Rectal smooth muscle tissue (tissue), 1 donor: ENCODE data around the gene VAV3.

Experiments
- H3K27ac ChIP-seq: one replicate; pipeline ENCODE4 v1.7.0; 2013; ENCODE audit warnings: low read depth, low read length, inconsistent platforms
- H3K27me3 ChIP-seq: one replicate; pipeline ENCODE4 v1.7.0; 2013; ENCODE audit warnings: low read length; ENCODE audit not compliant: control insufficient read depth, insufficient read depth
- H3K36me3 ChIP-seq: one replicate; pipeline ENCODE4 v1.7.0; 2013; ENCODE audit warnings: low read length; ENCODE audit not compliant: control insufficient read depth, insufficient read depth
- H3K4me1 ChIP-seq: one replicate; pipeline ENCODE4 v1.7.0; 2013; ENCODE audit warnings: low read length; ENCODE audit not compliant: control insufficient read depth, insufficient read depth
- H3K4me3 ChIP-seq: one replicate; pipeline ENCODE4 v1.7.0; 2013; ENCODE audit warnings: low read length
- H3K9ac ChIP-seq: one replicate; pipeline ENCODE4 v1.7.0; 2013; ENCODE audit warnings: low read length

Gene VAV3

DNA sequence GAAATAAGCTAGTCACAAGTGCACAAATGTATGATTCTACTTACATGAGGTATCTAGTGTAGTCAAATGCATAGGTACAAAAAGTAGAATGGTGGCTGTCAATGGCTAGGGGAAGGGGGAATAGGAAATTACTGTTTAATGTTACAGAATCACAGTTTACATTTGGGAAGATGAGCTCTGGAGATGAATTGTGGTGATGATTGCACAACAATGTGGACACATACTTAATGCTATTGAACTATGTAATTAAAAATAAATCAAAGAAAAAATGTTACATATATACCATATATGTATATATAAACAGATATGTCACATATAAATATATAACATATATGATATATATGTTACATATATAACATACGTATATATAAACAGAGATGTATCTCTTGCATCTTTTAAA lies 39.4 kb downstream of the VAV3 start:
- Histone ChIP-seq H3K27ac (no peak overlapping the region), H3K4me3 (no peak overlapping the region), H3K4me1 (no peaks in the 10 kb centered on the region), H3K9ac (no peak overlapping the region), H3K36me3 (no peaks in the 10 kb centered on the region), H3K27me3 (no peaks in the 10 kb centered on the region)

DNA sequence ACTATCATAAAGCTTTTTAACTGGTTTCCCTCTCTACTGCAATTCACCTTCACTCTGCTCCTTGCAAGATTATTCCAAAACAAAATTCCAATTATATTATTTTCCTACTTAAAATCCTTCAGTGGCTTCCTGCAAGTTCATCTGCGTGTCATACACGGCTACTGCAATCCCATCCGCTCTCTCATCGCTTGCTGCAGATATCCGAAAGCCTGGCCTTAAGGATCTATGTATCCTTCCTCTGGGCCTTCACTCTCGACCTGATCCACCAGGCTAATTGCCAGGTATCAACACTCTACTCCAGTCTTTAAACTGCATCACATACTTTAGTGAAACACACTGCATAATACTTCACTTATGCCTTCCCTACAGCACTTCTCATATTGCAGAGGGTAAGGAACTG lies 44.0 kb downstream of the VAV3 start:
- no peak overlapping the region for H3K27ac ChIP-seq
- H3K36me3 ChIP-seq: no peaks in the 10 kb centered on the region
- no peak overlapping the region for H3K4me3 ChIP-seq
- no peak overlapping the region for H3K9ac ChIP-seq
- no peaks in the 10 kb centered on the region for H3K27me3 ChIP-seq
- no peaks in the 10 kb centered on the region for H3K4me1 ChIP-seq

DNA sequence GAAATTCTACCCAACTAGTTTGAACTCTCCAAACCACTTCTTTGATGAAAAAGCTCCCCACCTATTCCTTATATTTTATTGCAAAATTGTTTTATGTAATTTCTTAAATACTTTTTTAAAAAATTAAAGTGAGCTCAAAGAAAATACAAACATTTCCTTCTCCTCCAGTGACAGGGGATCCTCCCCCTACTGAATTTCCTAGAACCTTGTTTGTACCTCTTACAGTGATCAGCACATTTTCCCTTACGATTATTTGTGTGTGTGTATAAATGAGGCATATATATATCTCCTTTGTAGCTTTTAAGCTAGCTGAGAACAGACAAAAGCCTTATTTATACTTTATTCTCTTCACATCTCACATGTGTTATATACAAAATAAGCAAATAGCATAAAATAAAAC lies 44.4 kb downstream of the VAV3 start:
- no peak overlapping the region for H3K27ac ChIP-seq
- H3K36me3 ChIP-seq: no peaks in the 10 kb centered on the region
- H3K4me1 ChIP-seq: no peaks in the 10 kb centered on the region
- H3K27me3 ChIP-seq: no peaks in the 10 kb centered on the region
- no peak overlapping the region for H3K9ac ChIP-seq
- no peak overlapping the region for H3K4me3 ChIP-seq

DNA sequence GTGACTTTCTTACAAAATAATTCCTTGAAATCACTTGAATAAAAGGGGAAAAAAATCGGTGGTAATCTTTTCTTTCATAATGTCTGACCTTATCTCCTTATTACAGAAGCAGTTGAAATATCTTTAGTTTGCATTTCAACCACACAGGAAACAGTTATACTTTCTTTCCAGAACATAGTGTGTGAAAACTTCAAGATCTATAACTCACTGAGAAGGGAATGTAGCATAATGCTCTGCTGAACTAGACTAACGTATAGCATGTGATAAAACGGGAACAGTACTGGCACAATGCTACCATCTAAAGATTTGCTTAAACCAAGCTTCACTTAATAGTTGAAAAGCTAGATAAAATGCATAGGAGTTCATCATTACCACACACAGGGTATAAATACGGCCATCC lies 45.0 kb downstream of the VAV3 start:
- no peaks in the 10 kb centered on the region for H3K4me1 ChIP-seq
- no peak overlapping the region for H3K27ac ChIP-seq
- H3K4me3 ChIP-seq: no peak overlapping the region
- H3K27me3 ChIP-seq: no peaks in the 10 kb centered on the region
- H3K36me3 ChIP-seq: no peaks in the 10 kb centered on the region
- H3K9ac ChIP-seq: no peak overlapping the region

DNA sequence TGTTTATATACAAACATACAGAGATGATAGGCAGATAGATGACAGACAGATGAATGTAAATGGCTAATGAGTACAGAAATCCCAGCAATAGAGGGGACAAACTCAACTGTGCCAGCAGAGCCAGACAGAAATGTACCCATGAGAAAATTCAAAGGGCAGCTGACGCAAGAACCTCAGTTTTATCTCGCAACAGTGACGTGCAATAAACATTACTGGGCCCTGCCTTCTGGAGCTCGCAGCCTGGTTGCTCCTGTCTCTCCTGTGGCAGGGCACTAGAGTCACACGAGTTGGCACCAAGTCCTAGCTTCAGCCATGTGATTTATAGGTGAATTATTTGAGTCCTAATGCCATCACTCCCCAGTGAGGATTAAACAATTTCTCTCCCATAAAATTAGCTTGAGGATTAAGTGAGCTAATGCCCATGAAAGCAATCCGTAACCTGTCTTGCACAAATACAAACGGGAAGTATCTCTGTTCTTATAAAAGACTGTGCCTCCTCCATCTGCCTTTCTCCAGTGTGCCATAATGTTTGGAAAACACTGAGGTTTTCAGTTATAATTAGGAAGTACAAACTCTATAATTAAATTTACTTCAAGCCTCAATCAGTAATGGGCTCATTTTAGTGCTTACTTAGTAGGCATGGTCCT lies 50.7 kb downstream of the VAV3 start:
- no peaks in the 10 kb centered on the region for H3K4me1 ChIP-seq
- no peaks in the 10 kb centered on the region for H3K36me3 ChIP-seq
- H3K27me3 ChIP-seq: no peaks in the 10 kb centered on the region
- no peak overlapping the region for H3K4me3 ChIP-seq
- H3K27ac ChIP-seq: no peak overlapping the region
- H3K9ac ChIP-seq: no peak overlapping the region

DNA sequence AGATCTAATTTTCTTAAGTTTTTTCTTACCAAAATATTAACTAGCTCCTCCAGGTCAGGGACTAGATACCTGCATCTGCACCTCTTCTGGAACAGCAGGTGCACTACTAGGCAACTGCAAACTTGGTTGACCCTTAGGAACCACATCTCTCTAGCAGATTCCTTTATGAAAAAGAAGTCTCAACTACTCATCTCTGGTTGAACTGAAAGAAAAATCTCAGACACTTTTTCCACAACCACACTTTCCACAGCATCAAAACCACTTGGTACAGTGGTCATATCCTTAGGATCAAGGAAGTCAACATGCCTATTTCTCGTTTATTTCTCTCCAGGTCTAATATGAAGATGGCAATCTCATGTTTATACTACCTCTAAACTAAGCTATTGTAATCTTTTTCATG lies 52.3 kb downstream of the VAV3 start:
- H3K27ac ChIP-seq: no peak overlapping the region
- no peaks in the 10 kb centered on the region for H3K4me1 ChIP-seq
- H3K4me3 ChIP-seq: no peak overlapping the region
- H3K27me3 ChIP-seq: no peaks in the 10 kb centered on the region
- no peak overlapping the region for H3K9ac ChIP-seq
- H3K36me3 ChIP-seq: no peaks in the 10 kb centered on the region

DNA sequence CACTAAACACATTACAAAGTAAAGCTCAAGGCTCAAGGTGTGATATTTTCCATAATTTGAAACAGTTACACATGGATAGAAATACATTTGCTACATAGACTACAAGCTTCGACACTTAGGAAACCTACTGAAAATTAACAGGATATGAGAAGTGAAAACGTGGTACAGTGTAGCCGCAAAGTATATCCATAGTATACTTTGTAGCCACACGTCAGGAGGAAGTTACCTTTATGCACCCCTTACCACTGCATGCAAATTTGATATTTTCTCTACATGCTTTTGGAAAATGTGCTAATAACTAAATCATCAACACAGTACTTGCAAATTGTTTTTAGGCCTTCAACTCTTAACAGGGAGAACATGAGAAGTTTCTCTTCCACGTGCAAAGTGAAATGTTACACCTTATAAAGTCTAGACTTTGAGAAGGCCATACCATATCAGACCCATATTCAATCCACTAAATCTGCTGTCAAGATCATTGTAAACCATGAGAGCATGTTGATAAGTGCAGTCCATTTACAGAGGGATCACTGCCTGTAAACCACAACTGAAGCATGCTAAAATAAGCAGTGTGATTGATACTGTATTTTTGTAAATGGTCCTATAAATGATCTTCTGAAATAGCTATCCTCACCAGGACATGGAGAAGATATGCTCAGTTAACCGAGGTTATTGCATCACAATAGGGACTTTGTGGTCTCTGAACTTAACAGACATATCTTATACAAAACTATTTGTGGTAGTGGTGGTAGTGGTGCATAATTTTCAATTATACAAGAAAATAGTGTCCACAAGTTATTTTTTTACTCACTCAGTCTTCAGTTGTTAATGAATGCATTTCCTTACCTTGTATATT lies 64.7 kb downstream of the VAV3 start:
- H3K27ac ChIP-seq: no peak overlapping the region
- no peak overlapping the region for H3K4me3 ChIP-seq
- H3K4me1 ChIP-seq: no peaks in the 10 kb centered on the region
- no peak overlapping the region for H3K9ac ChIP-seq
- no peaks in the 10 kb centered on the region for H3K36me3 ChIP-seq
- no peaks in the 10 kb centered on the region for H3K27me3 ChIP-seq

DNA sequence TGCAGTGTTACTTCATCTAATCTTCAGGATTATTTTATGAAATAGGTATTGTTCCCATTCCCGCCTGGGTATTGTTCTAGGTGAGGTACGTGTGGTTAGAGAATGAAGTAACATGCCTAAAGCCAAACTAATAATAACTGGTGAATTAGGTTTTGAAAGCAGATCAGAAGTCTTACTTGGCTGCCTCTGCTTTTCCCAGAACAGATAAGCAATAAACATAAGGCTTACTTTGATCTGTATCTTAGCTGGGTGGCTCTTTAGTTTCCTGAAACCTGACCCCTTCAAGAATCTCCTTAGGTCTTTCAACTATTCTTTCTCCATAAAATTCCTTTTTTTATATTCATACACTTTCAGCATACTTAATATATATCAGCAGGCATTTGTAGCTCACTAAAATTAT lies 65.3 kb downstream of the VAV3 start:
- Histone ChIP-seq H3K27me3 (no peaks in the 10 kb centered on the region), H3K36me3 (no peaks in the 10 kb centered on the region), H3K4me1 (no peaks in the 10 kb centered on the region), H3K27ac (no peak overlapping the region), H3K9ac (no peak overlapping the region), H3K4me3 (no peak overlapping the region)

DNA sequence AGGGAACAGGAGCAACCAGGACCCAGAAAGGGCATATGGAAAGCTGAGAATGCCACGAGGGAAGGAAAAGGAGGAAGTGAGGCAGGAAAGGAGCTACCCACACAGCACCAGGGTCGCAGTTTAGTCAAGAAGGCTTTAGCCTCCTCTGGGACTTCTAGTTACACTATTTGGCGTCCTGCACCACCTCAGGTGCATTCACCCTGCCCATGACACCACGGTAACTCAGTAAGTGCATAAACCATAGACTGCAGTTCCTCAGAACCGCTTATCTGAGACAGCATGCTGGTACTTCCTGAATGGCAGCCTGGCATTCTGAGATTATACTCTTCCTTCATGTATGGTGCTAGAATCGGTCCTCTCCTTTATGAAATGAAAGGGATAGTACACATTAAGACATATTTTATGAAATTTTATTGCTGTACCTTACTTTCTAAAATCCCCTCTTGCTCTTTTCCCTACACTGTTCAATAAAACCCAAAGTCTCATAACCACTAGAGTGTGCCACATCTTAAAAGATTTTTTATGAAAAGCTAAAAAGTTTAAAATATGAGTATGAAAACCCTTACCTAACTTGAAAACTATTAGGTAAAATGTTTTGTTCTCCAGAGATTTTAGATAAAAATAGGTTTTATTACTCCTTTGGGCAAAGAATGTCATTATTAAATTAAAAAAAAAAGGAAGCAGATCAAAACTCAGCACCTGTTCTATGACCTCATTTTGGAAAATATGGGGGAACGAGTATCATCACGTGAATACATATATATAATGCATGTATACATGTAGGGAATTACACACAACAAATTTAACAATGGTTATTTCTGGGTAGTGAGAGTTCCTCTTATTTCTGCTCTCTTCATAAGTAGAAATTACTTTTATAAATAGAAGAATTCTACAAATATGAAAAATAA lies 67.3 kb downstream of the VAV3 start:
- Histone ChIP-seq H3K4me1 (no peaks in the 10 kb centered on the region), H3K9ac (no peak overlapping the region), H3K4me3 (no peak overlapping the region), H3K36me3 (no peaks in the 10 kb centered on the region), H3K27ac (no peak overlapping the region), H3K27me3 (no peaks in the 10 kb centered on the region)

DNA sequence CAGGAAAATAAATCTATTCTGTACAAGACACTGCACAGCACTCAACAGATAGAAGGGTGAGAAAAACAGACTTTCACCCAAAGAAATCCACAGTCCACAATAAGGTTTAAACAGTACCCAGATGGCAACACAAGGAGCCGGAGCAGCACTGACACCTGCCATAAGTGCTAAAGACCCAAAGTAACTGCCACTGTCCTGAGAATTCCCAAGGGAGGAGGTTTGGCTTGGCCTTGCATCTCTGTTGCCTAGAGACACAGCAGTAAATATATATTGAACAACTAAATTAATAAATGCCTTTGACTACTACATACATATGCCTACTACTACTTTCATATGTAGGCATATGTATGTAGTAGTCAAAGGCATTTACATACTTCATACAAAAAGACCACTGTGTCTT lies 68.0 kb downstream of the VAV3 start:
- Histone ChIP-seq H3K27ac (no peak overlapping the region), H3K9ac (no peak overlapping the region), H3K36me3 (no peaks in the 10 kb centered on the region), H3K4me1 (no peaks in the 10 kb centered on the region), H3K4me3 (no peak overlapping the region), H3K27me3 (no peaks in the 10 kb centered on the region)

DNA sequence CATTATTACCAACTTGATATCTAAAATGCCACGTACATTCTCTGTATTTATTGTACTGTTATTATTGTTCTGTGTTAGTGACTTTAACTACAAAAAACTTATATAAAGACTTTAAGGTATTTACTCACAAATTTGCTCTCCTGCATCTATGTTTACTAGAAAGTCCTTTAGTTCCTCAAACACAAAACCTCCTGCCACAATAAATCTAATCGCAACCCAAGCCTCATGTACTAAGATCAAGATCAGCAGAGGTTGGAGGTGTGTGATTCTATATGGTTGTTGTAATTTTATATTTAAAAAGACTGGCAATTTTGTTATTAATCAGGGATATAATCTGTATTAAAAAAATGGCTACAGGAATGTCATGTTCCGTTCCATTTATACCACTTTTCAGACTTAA lies 68.6 kb downstream of the VAV3 start:
- H3K4me3 ChIP-seq: no peak overlapping the region
- H3K9ac ChIP-seq: no peak overlapping the region
- no peaks in the 10 kb centered on the region for H3K4me1 ChIP-seq
- H3K36me3 ChIP-seq: no peaks in the 10 kb centered on the region
- no peaks in the 10 kb centered on the region for H3K27me3 ChIP-seq
- H3K27ac ChIP-seq: no peak overlapping the region

DNA sequence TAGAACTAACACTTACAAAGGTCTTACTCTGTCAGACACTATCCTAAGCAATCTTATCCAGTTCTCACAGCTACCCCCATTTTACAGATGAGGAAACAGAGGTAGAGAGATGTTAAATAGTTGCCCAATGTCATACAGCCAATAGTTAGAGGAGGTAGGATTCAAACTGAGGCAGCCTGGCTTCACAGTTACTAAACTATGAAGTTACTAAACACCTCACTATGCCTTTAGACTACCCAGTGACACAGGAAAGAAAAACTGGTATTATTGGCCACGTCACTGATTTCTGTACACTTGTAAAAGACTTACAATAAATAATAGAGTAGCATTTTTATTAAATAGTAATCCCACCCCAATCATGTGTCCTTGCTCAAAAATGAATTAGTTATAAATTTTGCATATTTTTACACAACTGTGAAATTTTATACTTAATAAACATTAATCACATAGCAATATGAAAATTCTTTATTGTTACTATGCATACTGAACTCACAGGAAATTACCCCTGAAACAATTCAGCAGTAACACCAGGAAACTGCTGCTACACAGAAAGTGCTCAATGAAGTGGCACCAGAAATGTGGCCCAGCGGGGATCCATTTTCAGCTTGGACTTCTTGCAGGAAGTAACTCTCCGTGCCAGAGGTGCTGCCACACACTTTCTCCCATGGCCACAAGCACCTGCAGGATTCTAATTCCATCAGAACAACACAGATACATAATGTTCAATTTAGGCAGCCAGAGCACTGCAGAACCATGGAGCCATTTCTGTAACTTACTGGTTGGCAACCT lies 69.4 kb downstream of the VAV3 start:
- Histone ChIP-seq H3K4me1 (no peaks in the 10 kb centered on the region), H3K36me3 (no peaks in the 10 kb centered on the region), H3K27me3 (no peaks in the 10 kb centered on the region), H3K4me3 (no peak overlapping the region), H3K27ac (no peak overlapping the region), H3K9ac (no peak overlapping the region)
